ENCODE data around the gene RIPK3.
"Not testable (repeated sequence)": the region's sequence is repeated elsewhere in the genome, so short reads cannot be mapped to it uniquely, and the experiment has no call there.

Gene RIPK3

DNA sequence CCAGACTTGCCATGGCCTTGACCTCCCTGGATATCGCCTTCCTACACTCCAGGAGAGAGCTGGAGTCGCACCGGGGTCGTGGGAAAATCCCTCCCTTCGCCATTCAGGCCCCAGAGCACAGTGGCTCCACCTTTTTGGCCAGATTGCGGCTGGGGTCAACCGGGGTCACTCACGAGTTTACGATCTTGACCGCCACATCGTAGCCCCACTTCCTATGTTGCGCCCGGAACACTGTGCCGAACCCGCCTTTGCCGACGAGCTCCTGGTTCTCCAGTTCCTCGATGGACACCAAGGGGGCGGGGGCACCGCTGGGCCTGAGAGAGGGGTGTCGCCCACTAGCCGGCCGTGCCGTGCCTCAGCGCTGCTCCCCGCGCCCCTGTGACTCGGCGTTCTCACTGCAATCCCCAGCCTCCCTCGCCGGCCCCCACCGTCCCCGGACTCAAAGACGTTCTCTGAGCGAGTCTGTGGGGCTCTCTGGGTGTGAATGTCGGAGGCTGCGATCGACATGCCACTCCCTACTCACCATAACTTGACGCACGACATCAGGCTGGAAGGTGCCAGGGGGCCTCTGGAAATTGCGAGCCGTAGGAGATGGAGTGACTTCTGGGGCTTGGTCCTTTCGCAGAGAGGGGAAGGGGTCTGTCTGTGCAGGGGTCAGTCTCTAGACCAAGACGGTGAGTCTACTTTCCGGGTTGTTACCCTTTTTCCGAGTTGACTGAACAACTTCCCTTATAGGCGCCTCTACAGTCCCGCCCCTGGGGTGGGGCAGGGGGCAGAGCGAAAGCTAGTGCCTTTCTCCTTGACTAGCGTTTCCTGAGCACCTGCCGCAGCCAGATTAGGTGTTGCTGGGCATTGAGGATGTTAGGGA lies at the start of gene RIPK3:
RIPK3 (minus strand) TSS at position 708 of the 868 bp plus-strand sequence; CDS start at position 543, 165 bp downstream.
- DNase-seq, result peak; percentile 82

DNA sequence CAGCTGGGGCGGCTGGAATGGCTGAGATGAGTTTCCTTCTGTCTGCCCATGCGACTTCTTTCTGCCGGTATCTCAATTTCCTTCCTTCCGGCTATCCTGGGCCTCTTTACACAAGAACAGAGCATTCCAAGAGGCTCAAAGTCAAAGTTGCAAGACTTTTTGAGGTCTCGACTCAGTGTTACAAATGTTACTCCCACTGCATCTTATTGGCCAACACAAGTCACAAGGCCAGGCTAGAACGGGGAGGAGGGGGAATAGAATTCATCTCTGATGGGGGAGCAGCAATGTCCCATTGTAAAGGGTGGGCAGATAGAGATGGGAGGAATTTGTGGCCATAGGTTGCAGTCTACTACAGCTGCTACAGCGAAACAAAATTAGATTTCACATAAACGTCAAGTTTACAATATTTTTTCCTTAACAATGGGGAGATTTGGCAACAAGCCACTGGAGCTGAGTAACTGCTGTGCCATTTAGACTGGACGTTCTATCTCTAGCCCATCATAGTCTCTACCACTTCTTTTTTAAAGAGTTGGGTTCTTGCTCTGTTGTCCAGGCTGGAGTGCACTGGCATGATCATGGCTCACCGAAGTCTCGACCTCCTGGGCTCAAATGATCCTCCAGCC lies 49.5 kb upstream of the RIPK3 start:
- no peak for DNase-seq

DNA sequence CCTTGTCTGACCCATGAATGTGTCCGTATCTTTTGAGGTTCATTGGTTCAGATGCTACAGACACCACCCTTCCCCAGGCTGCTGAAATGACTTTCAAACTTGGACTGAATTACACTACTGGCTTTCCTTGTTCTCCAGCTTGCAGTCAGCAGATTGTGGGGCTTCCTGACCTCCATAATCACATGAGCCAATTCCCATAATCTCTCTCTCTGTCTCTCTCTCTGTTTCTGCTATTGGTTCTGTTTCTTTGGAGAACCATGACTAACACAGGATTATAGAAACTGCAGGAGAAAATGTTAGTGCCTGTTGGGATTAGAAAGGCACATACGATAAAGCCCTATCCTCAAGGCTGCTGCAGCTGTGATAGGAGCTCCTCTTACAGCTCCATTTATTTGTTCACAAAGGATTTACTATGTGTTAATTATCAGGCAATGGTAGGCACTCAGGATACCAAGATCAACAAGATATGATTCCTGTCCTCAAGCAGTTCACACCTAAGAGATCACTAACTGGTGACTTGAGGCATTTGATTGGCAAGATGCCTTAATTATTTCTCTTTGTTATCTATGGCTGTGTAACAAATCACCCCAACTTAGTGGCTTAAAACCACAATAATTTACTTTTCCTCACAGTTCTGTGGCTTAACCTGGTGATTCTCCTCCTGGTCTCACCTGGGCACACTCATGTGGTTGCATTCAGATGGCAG lies 48.8 kb upstream of the RIPK3 start:
- DNase-seq, result no peak

DNA sequence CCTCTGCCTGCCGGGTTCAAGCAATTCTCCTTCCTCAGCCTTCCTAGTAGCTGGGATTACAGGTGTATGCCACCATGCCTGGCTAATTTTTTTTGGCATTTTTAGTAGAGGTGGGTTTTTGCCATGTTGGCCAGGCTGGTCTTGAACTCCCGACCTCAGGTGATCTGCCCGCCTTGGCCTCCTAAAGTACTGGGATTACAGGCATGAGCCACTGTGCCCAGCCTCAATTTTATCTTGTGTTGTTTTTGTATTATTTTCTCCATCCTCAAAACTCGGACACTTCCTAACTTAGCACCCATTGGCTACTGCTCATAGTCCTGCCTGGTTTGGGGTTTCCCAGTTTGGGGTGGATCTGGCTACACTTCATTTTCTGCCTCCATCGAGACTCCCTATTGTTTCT lies 47.8 kb upstream of the RIPK3 start:
- not testable (repeated sequence) for DNase-seq

DNA sequence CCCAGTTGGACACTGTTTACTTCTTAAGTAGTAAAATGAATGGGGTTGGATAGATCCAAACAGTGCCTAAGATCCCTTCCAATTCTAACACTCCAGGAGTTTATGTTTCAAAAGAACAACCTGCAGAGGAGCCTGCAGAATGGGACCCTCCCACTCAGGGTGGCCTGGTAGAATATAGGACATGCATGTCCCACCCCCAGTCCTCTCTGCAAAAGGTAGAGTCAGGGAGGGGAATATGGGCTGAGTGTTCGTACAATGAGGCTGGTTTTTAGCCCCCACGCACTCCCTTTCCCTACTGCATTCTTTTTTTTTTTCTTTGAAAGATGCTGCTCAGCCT lies 47.2 kb upstream of the RIPK3 start:
- DNase-seq, result no peak

DNA sequence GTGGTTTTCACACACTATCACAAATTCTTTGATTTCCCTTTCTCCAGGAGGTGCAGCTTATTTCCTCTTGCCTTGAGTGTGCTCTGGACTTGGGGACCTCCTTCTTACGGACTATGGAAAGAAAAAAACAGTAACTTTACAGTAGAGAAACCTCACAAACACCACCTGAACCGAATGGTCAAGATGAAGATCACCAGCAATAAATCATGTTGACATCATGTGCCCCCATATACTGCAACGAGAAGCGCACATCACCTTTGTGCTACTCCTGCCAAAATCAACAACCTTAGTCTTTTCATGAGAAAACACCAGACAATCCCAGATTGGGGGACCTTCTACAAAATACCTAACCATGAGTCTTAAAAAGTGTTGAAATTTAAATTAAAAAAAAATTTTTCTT lies 45.7 kb upstream of the RIPK3 start:
- DNase-seq, result no peak

DNA sequence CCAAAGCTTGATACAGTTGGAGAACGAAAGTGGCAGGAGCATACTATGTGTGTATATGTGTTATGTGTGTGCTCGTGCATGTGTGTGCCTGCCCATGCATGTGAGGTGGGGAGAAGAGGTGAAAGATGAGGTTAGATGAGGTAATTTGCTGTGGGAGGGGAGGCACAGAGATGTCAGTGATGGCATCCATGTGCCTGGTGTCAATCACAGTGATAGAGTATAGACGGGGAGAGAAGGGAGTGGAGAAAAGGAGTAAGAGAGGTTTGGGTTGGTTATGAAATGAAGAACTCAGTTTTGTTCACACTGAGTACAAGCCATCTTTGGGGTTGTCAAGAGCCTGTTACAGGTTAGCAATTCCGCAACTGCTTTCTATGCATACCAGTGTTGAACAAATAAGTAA lies 44.4 kb upstream of the RIPK3 start:
- DNase-seq, result no peak

DNA sequence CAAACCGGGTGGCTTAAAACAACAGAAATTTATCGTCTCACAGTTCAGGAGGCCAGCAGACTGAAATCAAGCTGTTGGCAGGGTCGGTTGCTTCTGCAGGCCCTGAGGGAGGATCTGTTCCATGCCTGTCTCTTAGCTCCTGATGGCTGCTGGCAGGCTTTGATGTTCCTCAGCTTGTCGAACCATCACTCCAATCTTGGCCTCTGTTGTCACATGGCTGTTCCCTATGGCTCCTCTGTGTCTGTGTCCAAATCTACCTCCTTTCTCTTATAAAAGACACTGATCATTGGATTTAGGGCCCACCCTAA lies 42.2 kb upstream of the RIPK3 start:
- DNase-seq, result no peak

DNA sequence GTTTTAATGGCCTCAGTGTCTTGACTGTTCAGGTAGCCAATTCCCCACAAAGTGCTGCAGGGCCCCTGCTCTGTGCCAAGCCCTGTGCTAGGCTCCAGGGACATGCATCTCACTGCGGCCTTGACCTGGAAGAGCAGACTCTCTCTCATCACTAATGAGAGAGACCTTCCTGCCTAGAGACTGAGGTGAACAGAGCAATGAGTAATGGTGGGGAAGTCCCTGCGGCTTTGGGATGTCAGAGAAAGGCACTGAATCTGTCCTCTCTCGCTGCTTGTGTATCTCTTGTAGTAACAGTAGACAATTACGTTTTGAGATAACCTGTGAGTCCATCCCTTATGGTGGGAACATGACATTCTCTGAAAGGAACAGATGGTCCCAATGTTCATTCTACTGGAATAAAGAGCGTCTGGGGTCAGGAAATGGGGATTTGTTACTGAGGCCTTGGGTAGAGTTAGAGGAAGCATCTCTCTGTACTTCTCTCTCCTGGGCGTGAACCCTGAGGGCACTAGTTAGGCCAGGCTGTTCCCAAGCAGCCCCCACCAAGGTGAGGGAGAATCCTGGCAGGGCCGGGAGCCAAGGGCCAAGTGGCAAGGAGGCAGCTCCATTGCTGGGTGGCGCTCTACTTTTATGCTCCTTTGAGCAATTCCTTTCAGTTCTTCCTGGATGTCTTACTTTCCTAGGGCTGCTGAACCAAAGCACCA lies 41.7 kb upstream of the RIPK3 start:
- peak; percentile 20 for DNase-seq

DNA sequence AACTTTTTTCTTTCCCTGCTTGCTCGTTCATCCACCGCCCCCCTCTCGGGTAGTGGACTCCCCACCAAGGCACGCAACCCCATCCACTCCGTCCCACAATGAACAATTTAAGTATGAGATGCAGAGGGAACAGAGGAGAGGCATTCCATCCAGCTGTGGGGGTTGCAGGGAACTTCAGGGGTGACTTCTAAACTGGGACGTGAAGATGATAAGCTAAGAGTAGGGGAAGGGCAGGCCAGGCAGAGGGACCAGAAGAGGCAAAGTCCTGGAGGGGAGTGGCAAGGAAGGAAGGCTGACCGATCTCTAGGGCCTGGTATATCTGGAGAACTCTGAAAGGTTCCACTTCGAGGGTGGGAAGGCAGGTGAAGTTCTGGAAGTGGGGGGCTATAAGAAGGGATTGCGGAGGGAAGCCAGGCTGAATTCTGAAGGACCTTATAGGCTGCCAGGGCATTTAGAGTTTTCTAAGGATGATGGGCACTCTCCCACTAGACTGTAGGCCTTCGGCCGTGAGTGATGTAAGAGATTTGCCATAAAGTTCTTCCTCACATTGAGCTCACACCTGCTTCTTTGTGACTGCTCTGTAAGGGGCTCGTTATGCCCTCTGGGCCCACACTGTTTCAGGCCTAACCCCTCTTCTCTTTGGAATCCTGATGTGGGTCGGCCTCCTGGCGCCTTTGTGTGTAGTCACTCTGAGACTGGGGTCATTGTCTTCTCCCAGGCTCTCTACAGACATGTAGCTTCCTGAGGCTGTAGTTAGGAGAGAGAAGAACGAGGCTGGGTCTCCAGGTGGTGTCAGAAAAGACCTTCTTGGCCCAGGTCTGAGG lies 40.3 kb upstream of the RIPK3 start:
- DNase-seq, result no peak

DNA sequence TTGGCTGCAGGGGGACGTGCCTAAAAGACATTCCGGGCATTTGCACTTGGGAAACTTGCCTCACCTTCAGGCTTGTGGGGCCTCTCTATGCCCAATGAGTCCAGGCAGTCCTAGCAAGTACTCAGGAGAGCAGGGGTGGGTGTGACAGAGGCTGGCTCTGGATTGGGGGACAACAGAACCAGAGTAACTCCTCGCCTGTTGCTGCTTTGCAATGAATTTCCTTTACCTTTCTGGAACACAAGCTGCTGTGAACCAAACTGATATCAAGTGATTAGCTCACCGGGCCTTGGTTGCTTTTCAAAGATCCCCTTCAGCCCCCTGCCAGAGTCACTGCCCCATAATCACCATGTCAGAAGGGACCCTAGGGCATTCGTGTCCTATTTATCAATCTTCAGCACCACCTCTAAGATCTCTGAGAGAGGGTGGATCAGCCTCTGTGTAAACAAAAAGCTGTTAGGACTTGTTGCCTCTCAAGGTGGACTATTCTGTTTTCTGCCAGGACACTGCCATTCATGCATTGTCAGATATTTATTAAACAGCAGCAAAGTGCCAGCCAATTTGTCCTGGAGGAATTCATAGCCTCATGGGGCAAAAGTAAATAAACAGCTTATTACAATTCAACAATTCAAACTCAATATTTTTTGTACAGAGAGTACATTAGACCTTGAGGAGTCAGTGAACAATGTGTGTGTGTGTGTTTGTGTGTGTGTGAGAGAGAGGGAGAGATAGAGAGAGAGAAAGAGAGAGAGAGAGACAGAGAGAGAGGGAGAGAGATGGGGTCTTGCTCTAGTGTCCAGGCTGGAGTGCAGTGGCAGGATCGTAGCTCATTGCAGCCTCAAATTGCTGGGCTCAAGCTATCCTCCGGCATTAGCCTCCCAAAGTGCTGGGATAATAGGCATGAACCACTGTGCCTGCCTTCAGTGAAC lies 39.5 kb upstream of the RIPK3 start:
- no peak for DNase-seq

DNA sequence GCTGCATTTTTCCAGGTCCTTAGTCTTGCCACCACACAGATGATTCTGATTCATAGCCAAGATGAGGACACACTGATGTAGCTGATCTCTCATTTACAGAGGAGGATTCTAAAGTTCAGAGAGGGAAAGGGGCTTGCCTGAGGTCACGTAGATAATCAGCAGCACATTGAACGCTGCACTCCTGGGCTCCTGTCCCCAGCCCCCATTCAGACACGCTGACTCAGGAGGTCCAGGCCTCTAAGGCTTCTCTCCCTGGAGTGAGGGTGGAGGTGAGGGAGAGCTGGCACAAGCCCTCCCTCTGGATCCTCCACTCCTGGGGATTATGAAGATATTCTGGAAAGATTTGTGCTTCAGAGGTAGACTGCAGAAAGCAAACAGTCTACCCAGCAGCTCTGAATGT lies 38.5 kb upstream of the RIPK3 start:
- DNase-seq, result no peak

DNA sequence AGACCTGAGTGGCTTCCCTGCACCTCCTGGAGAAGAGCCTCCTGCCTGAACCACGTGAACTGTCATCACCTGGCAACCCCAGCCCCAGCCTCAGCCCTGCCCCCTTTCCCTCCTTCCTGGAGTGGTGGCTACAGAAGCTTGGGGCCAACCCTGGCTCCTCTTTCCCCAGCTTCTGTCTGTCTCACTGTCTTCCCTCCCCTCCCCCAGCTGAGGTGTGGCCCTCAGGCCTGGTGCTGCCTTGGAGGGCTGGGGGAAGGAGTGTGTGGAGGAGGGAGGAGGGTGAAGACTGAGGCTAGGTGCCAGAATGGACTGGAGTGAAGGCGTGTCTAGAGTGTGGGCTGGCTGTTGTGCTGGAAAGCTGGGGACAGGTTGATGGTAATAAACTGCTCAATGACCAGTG lies 37.9 kb upstream of the RIPK3 start:
- no peak for DNase-seq

DNA sequence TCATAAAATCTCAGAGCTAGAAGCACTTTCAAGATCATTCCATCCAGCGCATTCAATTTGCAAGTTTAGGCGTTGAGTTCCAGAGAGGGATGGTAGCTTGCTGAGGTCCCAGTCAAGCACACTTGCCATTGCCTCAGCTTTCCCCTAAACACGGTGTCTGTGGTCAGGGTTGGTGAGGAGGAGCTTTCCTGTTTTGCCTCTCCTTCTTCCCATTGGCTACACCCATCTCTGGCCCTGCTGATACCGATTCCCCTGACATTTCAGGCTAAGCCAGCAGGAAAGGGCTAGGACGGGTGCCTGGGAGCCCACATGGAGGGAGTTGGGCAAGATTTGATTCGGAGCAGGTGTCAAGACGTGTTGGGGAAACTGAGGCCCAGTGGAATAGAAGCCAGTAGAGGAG lies 37.3 kb upstream of the RIPK3 start:
- no peak for DNase-seq

DNA sequence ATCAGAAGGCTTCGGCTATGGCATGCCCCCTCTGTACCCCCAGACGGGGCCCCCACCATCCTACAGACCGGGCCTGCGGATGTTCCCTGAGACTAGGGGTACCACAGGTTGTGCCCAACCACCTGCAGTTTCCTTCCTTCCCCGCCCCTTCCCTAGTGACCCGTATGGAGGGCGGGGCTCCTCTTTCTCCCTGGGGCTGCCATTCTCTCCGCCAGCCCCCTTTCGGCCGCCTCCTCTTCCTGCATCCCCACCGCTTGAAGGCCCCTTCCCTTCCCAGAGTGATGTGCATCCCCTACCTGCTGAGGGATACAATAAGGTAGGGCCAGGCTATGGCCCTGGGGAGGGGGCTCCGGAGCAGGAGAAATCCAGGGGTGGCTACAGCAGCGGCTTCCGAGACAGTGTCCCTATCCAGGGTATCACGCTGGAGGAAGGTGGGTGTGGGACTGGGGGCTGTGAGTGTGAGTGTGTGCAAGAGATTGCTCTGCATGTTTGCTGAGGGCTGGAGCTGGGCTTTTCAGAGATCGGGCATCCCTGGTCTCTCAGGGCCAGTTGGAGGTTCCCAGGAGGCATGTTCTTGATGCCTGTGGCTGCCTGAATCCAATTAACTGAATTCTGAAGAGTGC lies 36.8 kb upstream of the RIPK3 start:
- no peak for DNase-seq

DNA sequence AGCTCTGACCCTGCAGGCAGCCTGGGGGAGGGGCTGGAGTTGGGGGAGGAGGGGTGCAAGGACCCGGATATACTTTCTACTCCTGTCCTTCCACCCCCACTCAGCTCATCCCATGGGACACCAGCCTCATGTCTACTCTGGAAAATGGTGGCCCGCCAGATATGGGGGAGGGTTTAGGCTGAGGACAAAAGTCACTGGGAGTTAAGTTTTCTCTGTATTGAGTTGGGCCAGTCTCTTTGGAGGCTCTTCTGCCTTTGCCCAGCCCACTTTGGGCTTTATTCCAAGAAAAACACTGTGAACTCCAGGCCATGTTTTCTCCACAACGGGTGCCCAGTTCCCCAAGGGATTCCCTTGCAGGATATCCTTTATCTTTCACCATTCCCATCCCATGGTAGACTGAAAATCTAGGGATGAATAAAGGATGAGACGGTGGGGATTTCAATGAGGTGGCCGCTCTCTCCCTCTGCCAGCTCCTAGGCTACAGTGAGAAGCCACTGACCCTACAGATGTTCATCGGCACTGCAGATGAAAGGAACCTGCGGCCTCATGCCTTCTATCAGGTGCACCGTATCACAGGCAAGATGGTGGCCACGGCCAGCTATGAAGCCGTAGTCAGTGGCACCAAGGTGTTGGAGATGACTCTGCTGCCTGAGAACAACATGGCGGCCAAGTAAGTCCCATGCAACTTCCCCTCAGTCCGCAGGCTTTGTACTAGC lies 33.1 kb upstream of the RIPK3 start:
- DNase-seq, result no peak

DNA sequence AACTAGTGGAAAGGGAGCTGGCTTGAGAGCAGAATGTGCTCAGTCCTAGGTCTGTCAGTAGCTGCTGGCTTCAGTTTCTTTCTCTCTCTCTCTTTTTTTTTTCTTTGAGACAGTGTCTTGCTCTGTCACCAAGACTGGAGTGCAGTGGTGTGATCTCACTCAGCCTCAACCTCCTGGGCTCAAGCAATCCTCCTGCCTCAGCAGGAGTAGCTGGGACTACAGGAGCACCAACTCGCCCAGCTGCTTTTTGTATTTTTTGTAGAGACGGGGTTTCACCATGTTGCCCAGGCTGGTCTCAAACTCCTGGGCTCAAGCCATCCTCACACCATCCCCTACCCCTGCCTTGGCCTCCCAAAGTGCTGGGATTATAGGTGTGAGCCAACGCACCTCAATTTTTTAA lies 31.8 kb upstream of the RIPK3 start:
- not testable (repeated sequence) for DNase-seq

DNA sequence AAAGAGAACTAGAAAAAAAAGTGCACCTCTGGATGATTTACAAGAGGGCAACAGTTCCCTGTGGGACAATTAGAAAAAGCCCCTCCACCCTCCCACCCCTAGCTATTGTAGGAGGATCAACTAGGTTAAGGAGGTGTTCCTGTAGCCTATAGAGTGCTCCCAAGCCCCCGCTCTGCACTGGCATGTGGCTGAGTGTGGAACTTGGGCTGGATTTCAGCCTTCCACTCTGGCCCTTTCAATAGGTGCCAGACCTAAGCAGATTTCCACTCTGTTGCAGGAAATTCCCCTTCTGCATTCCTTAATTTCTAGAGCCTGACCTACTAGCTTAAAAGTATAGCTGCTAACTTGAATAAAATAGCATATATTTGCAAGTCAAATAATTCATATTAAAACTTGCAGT lies 31.0 kb upstream of the RIPK3 start:
- DNase-seq, result no peak

DNA sequence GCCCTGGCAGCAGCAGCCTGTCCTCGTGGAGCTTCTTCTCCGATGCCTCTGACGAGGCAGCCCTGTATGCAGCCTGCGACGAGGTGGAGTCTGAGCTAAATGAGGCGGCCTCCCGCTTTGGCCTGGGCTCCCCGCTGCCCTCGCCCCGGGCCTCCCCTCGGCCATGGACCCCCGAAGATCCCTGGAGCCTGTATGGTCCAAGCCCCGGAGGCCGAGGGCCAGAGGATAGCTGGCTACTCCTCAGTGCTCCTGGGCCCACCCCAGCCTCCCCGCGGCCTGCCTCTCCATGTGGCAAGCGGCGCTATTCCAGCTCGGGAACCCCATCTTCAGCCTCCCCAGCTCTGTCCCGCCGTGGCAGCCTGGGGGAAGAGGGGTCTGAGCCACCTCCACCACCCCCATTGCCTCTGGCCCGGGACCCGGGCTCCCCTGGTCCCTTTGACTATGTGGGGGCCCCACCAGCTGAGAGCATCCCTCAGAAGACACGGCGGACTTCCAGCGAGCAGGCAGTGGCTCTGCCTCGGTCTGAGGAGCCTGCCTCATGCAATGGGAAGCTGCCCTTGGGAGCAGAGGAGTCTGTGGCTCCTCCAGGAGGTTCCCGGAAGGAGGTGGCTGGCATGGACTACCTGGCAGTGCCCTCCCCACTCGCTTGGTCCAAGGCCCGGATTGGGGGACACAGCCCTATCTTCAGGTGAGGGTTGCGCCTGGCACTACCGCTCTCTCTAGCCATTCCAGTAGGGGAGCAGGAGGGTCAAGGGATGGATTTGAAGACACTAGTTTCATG lies 30.3 kb upstream of the RIPK3 start:
- no peak for DNase-seq

DNA sequence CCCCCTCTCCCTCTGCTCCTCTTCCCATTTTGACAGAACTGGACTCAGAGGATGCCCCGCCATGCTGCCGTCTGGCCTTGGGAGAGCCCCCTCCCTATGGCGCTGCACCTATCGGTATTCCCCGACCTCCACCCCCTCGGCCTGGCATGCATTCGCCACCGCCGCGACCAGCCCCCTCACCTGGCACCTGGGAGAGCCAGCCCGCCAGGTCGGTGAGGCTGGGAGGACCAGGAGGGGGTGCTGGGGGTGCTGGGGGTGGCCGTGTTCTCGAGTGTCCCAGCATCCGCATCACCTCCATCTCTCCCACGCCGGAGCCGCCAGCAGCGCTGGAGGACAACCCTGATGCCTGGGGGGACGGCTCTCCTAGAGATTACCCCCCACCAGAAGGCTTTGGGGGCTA lies 29.7 kb upstream of the RIPK3 start:
- no peak for DNase-seq

All from stimulated activated CD4-positive, alpha-beta T cell treated with anti-CD3 and anti-CD28 coated beads, Interleukin-15, amount 100 ng/mL, for 24 hours (primary cell).